Mesodermal cell (in vitro differentiated cells): ENCODE measurements around the gene SPEF2. TPM values are rescaled to one million over a fixed set of nuclear protein-coding genes. Genes with fewer than 3 reads are reported as not detected.

Source experiments
- H3K27ac ChIP-seq: 2 replicates; pipeline ENCODE4 v1.7.0; 2013; ENCODE audit warnings: mild to moderate bottlenecking, low read depth, low read length, moderate library complexity; ENCODE audit not compliant: severe bottlenecking
- H3K36me3 ChIP-seq: 2 replicates; pipeline ENCODE4 v1.7.1; 2013; ENCODE audit warnings: mild to moderate bottlenecking, low read length, moderate library complexity; ENCODE audit not compliant: control insufficient read depth, insufficient read depth
- H3K4me1 ChIP-seq: one replicate; pipeline ENCODE4 v1.7.1; 2013; ENCODE audit warnings: mild to moderate bottlenecking, low read length; ENCODE audit not compliant: insufficient read depth, control insufficient read depth, poor library complexity, severe bottlenecking
- H3K4me3 ChIP-seq: 2 replicates; pipeline ENCODE4 v1.7.0; 2013; ENCODE audit warnings: low read length, control low read depth, mild to moderate bottlenecking; ENCODE audit not compliant: insufficient read depth, poor library complexity, severe bottlenecking; ENCODE audit errors: extremely low read depth
- H3K9me3 ChIP-seq: 2 replicates; pipeline ENCODE4 v1.7.1; 2013; ENCODE audit warnings: mild to moderate bottlenecking, low read length, moderate library complexity; ENCODE audit not compliant: control insufficient read depth
- WGBS, 2 experiments: methylation state at CpG; one replicate each; pipeline ENCODE4 v1.1.5; 2013; ENCODE audit warnings: missing lambda C conversion rate in 2 of 2; ENCODE audit not compliant: insufficient coverage in 2 of 2; 5-methylcytosine and 5-hydroxymethylcytosine counted together
- polyA plus RNA-seq, 2 experiments: library from polyadenylated mRNA; stranded (reverse); fragments of 50-300 nt; gene quantifications; one replicate each; pipeline ENCODE4 v1.2.3, GENCODE V29; 2013

SPEF2 gene, protein sequence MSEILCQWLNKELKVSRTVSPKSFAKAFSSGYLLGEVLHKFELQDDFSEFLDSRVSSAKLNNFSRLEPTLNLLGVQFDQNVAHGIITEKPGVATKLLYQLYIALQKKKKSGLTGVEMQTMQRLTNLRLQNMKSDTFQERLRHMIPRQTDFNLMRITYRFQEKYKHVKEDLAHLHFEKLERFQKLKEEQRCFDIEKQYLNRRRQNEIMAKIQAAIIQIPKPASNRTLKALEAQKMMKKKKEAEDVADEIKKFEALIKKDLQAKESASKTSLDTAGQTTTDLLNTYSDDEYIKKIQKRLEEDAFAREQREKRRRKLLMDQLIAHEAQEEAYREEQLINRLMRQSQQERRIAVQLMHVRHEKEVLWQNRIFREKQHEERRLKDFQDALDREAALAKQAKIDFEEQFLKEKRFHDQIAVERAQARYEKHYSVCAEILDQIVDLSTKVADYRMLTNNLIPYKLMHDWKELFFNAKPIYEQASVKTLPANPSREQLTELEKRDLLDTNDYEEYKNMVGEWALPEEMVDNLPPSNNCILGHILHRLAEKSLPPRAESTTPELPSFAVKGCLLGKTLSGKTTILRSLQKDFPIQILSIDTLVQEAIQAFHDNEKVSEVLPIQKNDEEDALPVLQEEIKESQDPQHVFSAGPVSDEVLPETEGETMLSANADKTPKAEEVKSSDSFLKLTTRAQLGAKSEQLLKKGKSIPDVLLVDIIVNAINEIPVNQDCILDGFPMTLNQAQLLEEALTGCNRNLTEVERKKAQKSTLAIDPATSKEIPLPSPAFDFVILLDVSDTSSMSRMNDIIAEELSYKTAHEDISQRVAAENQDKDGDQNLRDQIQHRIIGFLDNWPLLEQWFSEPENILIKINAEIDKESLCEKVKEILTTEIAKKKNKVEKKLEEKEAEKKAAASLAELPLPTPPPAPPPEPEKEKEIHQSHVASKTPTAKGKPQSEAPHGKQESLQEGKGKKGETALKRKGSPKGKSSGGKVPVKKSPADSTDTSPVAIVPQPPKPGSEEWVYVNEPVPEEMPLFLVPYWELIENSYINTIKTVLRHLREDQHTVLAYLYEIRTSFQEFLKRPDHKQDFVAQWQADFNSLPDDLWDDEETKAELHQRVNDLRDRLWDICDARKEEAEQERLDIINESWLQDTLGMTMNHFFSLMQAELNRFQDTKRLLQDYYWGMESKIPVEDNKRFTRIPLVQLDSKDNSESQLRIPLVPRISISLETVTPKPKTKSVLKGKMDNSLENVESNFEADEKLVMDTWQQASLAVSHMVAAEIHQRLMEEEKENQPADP (N-terminal part only)
- polyA plus RNA-seq (2013, experiment 1 of 2), result 2.6 TPM
- 1.9 TPM for polyA plus RNA-seq (2013, experiment 2 of 2)

DNA sequence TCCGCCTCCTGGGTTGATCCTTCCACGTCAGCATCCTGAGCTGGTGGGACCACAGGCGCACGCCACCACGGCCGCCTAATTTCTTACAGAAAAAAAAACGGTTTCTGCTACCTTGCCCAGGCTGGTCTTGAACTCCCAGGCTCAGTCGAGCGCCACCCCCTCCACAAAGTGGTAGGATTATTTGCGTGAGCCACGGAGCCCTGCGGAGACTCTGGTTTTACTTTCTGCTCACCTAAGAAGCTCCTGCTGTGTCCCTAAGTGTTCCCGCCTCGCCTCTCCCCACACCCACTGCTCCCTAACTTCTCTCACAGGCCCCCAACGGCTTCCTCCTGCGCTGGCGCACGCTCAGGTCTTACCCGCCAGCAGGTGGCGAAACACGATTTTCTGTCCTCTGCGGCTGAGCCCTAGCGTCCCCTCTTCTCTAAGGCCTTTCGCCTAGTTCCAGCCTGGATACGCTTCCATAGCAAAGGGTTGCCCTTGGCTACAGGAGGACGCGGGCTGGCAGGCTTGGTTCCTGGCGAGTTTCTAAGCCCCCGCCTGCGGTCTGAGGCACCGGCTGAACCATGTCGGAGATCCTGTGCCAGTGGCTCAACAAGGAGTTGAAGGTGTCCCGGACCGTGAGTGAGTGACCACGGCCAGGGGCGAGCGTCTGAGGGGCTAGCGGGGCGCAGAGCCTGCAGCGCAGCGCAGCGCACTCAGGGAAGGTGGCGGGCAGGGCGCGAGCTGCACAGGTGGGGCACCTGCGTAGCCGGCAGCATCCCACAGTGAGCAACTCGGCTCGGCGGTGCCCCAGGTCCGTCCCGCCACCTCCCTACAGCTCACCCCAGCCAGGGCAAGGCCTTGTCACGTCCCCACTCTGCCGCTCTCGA, at the start of gene SPEF2:
TSS of gene SPEF2 (plus strand) at position 429 of the 869 bp plus-strand sequence. CDS start at position 564, 135 bp downstream.
- 4 to 5% methylated on average over 40 to 42 of the region's 55 CpGs for WGBS, 2 experiments
- no peaks in the 10 kb centered on the region for H3K36me3 ChIP-seq

DNA sequence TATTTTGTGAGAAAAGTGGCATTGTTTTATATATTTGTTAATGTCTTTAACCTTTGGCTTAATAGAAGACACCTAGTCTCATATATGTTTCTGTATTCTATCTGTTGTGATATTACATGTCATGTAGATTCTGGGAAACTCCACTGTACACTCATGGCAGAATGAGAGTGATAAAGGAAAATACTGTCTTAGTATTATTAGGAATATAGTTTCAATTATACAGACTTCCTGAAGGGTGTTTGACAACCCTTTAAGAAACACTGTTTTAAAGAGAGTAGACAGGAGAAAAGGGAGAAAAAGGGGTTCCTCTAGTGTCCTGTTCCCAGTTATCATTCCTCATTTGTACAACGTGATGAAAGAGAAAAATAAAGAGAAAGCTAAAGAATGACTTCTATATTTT, 42.1 kb upstream of the SPEF2 start:
- WGBS, 2 experiments, result 100% methylated on average over 1 of the region's 1 CpG; no CpG with 5 or more reads in 1 of the 2 experiments
- no peak overlapping the region for H3K27ac ChIP-seq
- H3K9me3 ChIP-seq, result no peaks in the 10 kb centered on the region
- H3K4me1 ChIP-seq, result no peaks in the 10 kb centered on the region
- no peaks in the 10 kb centered on the region for H3K36me3 ChIP-seq
- H3K4me3 ChIP-seq, result no peak overlapping the region

More for the DNA sequence above, at the start of gene SPEF2:
- Histone ChIP-seq H3K27ac (no peak within 1 kb of the TSS), H3K4me1 (no peaks in the 10 kb centered on the region), H3K4me3 (peak within 1 kb of the TSS; percentile 67), H3K9me3 (no peaks in the 10 kb centered on the region)

DNA sequence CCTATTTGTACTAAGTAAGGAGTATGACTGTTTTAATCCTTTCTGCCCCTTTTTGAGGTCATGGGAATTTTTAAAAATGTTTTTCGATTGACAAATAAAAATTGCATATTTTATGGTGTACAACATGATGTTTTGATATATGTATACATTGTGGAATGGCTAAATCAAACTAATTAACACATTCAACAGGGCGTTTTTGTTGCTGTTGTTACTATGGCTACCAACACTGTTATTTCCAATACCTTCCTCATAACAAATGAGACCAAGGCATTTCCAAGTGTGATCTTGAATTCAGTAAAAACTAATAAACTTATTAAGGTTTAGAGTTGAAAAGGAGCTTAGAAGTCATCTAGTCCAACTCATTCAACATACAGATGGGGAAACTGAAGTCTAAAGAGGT, 30.2 kb upstream of the SPEF2 start:
- no peaks in the 10 kb centered on the region for H3K36me3 ChIP-seq
- no peak overlapping the region for H3K27ac ChIP-seq
- no CpG with 5 or more reads among the region's 2 CpGs for WGBS, 2 experiments
- H3K9me3 ChIP-seq, result no peaks in the 10 kb centered on the region
- H3K4me1 ChIP-seq, result no peaks in the 10 kb centered on the region
- no peak overlapping the region for H3K4me3 ChIP-seq

- Histone ChIP-seq H3K4me3 (no peak overlapping the region), H3K4me1 (no peaks in the 10 kb centered on the region), H3K9me3 (no peaks in the 10 kb centered on the region), H3K27ac (no peak overlapping the region), H3K36me3 (no peaks in the 10 kb centered on the region)
- 82 to 86% methylated on average over 1 of the region's 1 CpG for WGBS, 2 experiments
These were observed 24.3 kb upstream of the SPEF2 start for GRCh38 chr5:35593338-35593737.

DNA sequence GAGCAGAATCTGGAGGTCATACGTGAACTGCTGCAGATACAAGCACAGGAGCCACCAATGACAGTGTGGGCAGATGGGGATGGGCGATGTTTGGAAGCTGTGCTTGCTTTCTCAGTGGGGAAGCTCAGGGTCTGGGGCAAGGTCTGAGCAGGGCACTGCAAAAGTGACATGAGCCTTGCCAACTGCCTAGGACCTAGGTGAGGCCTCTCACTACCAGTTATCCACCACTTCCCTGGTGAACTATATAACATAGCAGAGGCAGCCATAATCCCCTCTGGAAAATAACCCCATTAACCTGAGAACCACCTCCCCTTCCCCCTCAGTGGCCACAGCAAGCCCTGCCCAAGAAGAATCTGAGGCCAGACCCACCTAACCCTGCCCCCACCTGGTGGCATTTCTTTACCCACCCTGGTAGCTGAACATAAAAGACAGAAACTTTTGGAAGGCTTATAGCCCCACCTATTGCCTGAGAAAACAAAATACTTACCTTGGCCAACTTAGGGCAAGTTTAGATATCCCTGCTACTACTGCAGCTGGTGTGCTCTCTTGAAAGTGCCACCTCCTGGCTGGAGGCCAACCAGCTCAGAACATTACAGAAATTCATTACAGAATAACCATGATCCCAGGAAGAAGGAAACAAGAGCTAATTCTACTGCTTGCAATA, 18.8 kb upstream of the SPEF2 start:
- Histone ChIP-seq H3K4me3 (no peak overlapping the region), H3K4me1 (no peaks in the 10 kb centered on the region)

DNA sequence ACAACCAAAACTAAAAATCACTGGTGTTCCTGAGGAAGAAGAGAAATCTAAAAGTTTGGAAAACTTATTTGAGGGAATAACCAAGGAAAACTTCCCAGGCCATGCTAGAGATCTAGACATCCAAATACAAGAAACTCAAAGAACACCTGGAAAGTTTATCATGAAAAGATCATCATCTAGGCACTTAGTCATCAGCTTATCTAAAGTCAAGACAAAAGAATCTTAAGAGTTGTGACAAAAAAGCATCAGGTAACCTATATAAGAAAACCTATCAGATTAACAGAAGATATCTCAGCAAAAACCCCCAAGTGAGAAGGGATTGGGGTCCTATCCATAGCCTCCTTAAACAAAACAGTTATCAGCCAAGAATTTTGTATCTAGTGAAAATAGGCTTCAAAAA, 17.1 kb upstream of the SPEF2 start:
- H3K4me3 ChIP-seq, result no peak overlapping the region
- no peaks in the 10 kb centered on the region for H3K36me3 ChIP-seq
- no peaks in the 10 kb centered on the region for H3K4me1 ChIP-seq
- H3K27ac ChIP-seq, result no peak overlapping the region
- peaks cover 5% of the 10 kb centered on the region for H3K9me3 ChIP-seq

More for the DNA sequence above, 18.8 kb upstream of the SPEF2 start:
- Histone ChIP-seq H3K27ac (no peak overlapping the region), H3K36me3 (no peaks in the 10 kb centered on the region), H3K9me3 (peaks cover 2% of the 10 kb centered on the region)
- 89 to 94% methylated on average over 2 of the region's 2 CpGs for WGBS, 2 experiments

DNA sequence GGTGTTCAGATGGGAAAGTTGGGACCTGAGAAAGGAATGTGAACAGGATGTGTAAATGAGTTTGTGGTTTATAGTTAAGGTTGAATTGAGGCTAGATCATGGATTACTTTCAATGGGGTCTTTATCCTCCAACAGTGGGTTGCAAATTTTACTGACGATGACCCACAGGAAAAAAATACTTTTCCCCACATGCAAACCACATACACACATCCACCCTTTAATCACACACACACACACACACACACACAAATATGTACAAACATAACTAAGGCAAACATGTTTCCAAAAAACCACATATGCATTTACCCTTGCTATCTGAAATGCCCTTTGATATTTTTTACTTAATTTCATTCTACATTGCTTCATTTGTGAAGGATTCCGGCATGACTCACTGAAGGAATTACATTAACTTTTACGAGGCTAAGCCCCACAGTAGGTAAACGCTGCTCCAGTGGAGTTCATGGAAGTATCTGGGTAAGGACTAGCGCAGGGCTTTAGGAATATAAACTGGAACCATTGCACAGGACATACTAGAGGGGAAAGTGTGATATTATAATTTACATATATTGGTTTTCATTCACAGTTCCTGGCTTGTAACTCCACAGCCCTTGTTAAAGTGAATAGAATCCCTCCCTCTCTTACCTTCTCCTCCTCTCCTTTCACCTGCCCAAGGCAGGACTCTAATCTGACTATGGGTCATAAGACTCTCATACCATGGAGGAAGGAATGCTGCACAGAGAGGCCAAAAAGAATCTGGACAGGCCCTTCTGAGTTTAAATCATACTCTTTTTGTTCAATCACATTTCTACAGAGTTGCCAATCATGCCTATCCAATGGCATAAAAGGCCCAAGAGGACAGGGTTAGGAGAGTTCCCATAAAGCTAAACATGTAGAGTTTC, 8.5 kb upstream of the SPEF2 start:
- no peak overlapping the region for H3K27ac ChIP-seq
- H3K4me1 ChIP-seq, result peaks cover 4% of the 10 kb centered on the region
- no peak overlapping the region for H3K4me3 ChIP-seq
- H3K9me3 ChIP-seq, result peaks cover under 1% of the 10 kb centered on the region
- H3K36me3 ChIP-seq, result no peaks in the 10 kb centered on the region
- WGBS, 2 experiments, result 73 to 94% methylated on average over 2 to 4 of the region's 5 CpGs

- H3K27ac ChIP-seq, result no peak overlapping the region
- H3K9me3 ChIP-seq, result no peaks in the 10 kb centered on the region
- H3K36me3 ChIP-seq, result no peaks in the 10 kb centered on the region
- H3K4me1 ChIP-seq, result no peaks in the 10 kb centered on the region
- H3K4me3 ChIP-seq, result peak overlapping the region; percentile 67
- 25 to 40% methylated on average over 2 of the region's 3 CpGs for WGBS, 2 experiments
These were observed 616 bp upstream of the SPEF2 start for GRCh38 chr5:35617060-35617434.

DNA sequence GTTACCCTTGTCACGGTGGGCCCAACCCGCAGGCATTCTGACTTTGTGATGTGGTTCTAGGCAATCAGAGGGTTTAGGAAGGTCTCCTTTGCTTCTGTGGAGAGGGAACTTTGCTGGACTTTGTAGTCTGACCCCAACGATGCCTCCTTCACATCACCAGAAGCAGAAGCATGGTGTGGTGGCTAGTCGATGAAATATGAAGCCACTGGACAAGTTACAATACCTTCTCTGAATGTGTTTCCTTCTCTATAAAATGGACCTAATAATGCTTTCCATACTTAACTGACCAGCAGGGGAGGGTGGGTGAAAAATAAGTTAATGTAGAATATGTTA, 607 bp downstream of the SPEF2 start:
- Histone ChIP-seq H3K9me3 (no peaks in the 10 kb centered on the region), H3K36me3 (no peaks in the 10 kb centered on the region), H3K4me3 (peak overlapping the region; percentile 67), H3K4me1 (no peaks in the 10 kb centered on the region), H3K27ac (no peak overlapping the region)
- WGBS, 2 experiments, result 0 to 10% methylated on average over 1 to 2 of the region's 4 CpGs
